Astrocyte (in vitro differentiated cells and primary cell): ENCODE data around the gene EHD4.

Source experiments
- EZH2 ChIP-seq: IDR thresholded peaks from 2 replicates; pipeline ENCODE4 v1.6.1; 2012; ENCODE audit warnings: mild to moderate bottlenecking, low read length, inconsistent platforms; ENCODE audit not compliant: insufficient read depth
- TF ChIP-seq, protein P1 (sequence below): IDR thresholded peaks from 2 replicates; pipeline ENCODE4 v1.5.1; 2011; ENCODE audit warnings: low read depth, mild to moderate bottlenecking, inconsistent platforms, low read length, moderate library complexity; ENCODE audit not compliant: insufficient read depth

DNA sequence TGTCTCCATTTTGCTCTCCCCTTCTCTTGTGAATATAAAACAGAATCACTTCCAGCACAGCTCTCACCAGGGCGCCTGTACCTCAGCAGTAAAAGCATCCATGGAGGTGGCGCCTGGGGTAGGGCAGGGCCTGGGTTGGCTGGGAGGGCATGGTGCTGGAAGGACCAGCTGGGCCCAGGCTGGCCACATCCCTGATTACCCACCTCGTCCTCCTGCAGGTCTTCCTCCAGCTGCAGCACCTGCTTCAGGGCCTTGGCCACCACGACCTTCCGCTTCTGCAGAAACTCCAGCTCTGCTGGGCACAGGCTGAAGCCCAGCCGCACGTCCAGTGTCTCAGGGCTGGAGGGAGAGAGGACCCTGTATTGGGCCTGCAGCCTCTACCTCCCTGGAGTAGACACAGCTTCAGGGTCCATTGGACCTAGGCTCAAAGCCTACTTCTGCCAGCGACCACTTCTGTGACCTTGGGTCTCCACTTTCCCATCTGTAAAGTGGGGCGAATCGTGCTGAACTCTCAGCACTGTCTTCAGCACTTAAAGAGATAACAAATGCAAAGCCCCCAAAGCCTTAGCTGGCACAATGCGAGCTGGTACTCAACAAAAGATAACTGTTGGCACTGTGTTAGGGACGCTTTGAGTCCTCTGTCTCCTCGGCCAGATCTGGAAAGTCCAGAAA is 24.7 kb upstream of the EHD4 start:
- TF ChIP-seq, protein P1, sequence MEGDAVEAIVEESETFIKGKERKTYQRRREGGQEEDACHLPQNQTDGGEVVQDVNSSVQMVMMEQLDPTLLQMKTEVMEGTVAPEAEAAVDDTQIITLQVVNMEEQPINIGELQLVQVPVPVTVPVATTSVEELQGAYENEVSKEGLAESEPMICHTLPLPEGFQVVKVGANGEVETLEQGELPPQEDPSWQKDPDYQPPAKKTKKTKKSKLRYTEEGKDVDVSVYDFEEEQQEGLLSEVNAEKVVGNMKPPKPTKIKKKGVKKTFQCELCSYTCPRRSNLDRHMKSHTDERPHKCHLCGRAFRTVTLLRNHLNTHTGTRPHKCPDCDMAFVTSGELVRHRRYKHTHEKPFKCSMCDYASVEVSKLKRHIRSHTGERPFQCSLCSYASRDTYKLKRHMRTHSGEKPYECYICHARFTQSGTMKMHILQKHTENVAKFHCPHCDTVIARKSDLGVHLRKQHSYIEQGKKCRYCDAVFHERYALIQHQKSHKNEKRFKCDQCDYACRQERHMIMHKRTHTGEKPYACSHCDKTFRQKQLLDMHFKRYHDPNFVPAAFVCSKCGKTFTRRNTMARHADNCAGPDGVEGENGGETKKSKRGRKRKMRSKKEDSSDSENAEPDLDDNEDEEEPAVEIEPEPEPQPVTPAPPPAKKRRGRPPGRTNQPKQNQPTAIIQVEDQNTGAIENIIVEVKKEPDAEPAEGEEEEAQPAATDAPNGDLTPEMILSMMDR = no peak
- no peak for TF ChIP-seq EZH2
